NCI-H146 treated with DMSO at 0.1 percent for 48 hours (cell line): Measurements from ENCODE around the gene YBEY.

Experiments
- DNase-seq: peaks from one replicate; lab custom pipeline; 2025; ENCODE audit not compliant: unreplicated experiment; lab: John Stamatoyannopoulos, UW

YBEY gene

GRCh38 chr21:46264046-46264689 is 22.0 kb upstream of the YBEY start:
- no peak for DNase-seq

GRCh38 chr21:46264690-46265144 is 21.4 kb upstream of the YBEY start:
- no peak for DNase-seq

GRCh38 chr21:46265736-46266525 is 20.2 kb upstream of the YBEY start:
- no peak for DNase-seq

- DNase-seq: no peak
These were observed 19.2 kb upstream of the YBEY start for GRCh38 chr21:46266946-46267345.

GRCh38 chr21:46268371-46268770 is 17.8 kb upstream of the YBEY start:
- DNase-seq: no peak

- DNase-seq: no peak
These were observed 16.7 kb upstream of the YBEY start for GRCh38 chr21:46269466-46269865.

- no peak for DNase-seq
These were observed 12.8 kb upstream of the YBEY start for GRCh38 chr21:46273341-46273740.

- no peak for DNase-seq
These were observed 11.2 kb upstream of the YBEY start for GRCh38 chr21:46274797-46275390.

- DNase-seq: no peak
These were observed 2.0 kb upstream of the YBEY start for GRCh38 chr21:46284077-46284644.

GRCh38 chr21:46284733-46285132 is 1.4 kb upstream of the YBEY start:
- DNase-seq: no peak

GRCh38 chr21:46285206-46285661 is 908 bp upstream of the YBEY start, which contains the start of gene MCM3AP:
Gene MCM3AP, minus strand, starts transcription at chr21:46285611. Its CDS starts 325 bp downstream, at chr21:46285286.
- no peak for DNase-seq

GRCh38 chr21:46286648-46287002 is 483 bp downstream of the YBEY start:
- DNase-seq: no peak

- no peak for DNase-seq
These were observed 1.4 kb downstream of the YBEY start for GRCh38 chr21:46287541-46287940.

GRCh38 chr21:46289655-46290179 is 3.6 kb downstream of the YBEY start:
- DNase-seq: no peak

- no peak for DNase-seq
These were observed 5.4 kb downstream of the YBEY start for GRCh38 chr21:46291561-46291960.

GRCh38 chr21:46294647-46295176 is 8.6 kb downstream of the YBEY start:
- DNase-seq: no peak

GRCh38 chr21:46295177-46295770 is 9.1 kb downstream of the YBEY start:
- no peak for DNase-seq

GRCh38 chr21:46295996-46296752 is 10.0 kb downstream of the YBEY start:
- peak; percentile 76 for DNase-seq

GRCh38 chr21:46297338-46298271 is 11.5 kb downstream of the YBEY start:
- DNase-seq: no peak
